Jurkat, Clone E6-1 (cell line): Measurements from ENCODE around the gene MYO6. TPM values are rescaled to one million over a fixed set of nuclear protein-coding genes. Genes with fewer than 3 reads are reported as not detected.
"Not testable (repeated sequence)": the region's sequence is repeated elsewhere in the genome, so short reads cannot be mapped to it uniquely, and the experiment has no call there.

Experiments
- DNase-seq: peaks from one replicate; pipeline ENCODE4 v3.0.0-alpha.2; 2011; ENCODE audit warnings: low read depth, low spot score
- H3K4me3 ChIP-seq: 2 replicates; pipeline ENCODE4 v1.5.1; 2011; ENCODE audit warnings: mild to moderate bottlenecking, low read length, control low read depth, moderate library complexity
- polyA plus RNA-seq: library from polyadenylated mRNA; unstranded; fragments of >200 nt; gene quantifications from one replicate; pipeline ENCODE4 v1.2.1, GENCODE V29; 2012; ENCODE audit warnings: missing spikeins; ENCODE audit not compliant: insufficient read length, insufficient read depth

MYO6 gene
- 10.8 TPM for polyA plus RNA-seq

GRCh38 chr6:75748743-75749538 is at the start of gene MYO6:
MYO6 (plus strand) TSS chr6:75749239; CDS start chr6:75817548, 68,309 bp downstream.
- H3K4me3 ChIP-seq = no peak within 1 kb of the TSS
- no peak for DNase-seq

- not testable (repeated sequence) for DNase-seq, H3K4me3 ChIP-seq
Measured at GRCh38 chr6:75708334-75708733, 40.7 kb upstream of the MYO6 start.

- no peak for DNase-seq
- no peak overlapping the region for H3K4me3 ChIP-seq
Measured at GRCh38 chr6:75711173-75711572, 37.9 kb upstream of the MYO6 start.

GRCh38 chr6:75719133-75719532 is 29.9 kb upstream of the MYO6 start:
- H3K4me3 ChIP-seq = no peak overlapping the region

GRCh38 chr6:75723382-75723781 is 25.7 kb upstream of the MYO6 start:
- no peak for DNase-seq
- no peak overlapping the region for H3K4me3 ChIP-seq

More at GRCh38 chr6:75719133-75719532, 29.9 kb upstream of the MYO6 start:
- no peak for DNase-seq

DNA sequence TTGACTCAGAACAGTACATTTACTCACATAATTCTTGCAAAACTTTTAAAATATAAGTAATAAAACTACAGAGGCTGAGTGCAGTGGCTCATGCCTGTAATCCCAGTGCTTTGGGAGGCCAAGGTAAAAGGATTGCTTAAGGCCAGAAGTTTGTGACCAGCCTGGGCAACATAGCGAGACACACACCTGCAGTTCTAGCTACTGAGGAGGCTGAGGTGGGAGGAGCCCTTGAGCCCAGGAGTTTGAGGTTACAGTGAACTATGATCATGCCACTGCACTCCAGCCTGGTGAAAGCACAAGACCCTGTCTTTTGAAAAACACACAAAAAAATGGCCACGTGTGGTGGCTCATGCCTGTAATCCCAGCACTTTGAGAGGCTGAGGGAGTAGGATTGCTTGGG is 21.8 kb upstream of the MYO6 start:
- no peak overlapping the region for H3K4me3 ChIP-seq
- no peak for DNase-seq

GRCh38 chr6:75731029-75731428 is 18.0 kb upstream of the MYO6 start:
- not testable (repeated sequence) for H3K4me3 ChIP-seq, DNase-seq

DNA sequence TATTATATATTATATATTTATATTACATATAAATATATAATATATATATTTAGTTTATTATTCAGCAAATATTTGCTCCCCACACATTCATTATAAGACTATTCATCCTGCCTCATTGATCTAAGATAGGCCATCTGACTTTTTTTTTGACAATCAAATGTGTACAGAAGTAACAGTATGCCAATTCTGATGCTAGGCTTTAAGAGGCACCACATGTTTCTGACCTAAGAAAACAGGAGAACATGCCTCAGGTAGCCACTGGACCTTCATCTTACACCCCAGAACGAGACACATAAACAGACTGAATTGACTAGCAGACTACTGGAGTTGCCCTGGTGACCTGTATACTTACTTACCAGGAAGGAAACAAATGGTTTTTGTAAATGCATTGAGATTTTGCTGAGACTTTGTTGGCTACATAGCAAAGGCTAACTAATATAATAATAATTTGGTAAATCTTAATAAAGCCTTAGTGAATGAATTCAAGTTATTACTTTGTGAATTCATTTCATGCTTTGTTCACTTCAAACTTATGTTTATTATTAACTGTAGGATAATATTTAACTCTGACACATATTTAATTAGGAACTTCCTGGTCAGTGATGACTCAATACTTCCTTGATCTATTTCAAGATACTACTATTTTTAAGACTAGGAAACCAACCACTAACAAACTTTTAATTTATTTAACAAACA is 13.4 kb upstream of the MYO6 start:
- no peak for DNase-seq
- H3K4me3 ChIP-seq = no peak overlapping the region

GRCh38 chr6:75743971-75744370 is 5.1 kb upstream of the MYO6 start:
- H3K4me3 ChIP-seq = no peak overlapping the region
- DNase-seq = no peak

GRCh38 chr6:75745404-75745803 is 3.6 kb upstream of the MYO6 start:
- H3K4me3 ChIP-seq = no peak overlapping the region
- no peak for DNase-seq

- H3K4me3 ChIP-seq = no peak overlapping the region
Measured at GRCh38 chr6:75746221-75746620, 2.8 kb upstream of the MYO6 start.

DNA sequence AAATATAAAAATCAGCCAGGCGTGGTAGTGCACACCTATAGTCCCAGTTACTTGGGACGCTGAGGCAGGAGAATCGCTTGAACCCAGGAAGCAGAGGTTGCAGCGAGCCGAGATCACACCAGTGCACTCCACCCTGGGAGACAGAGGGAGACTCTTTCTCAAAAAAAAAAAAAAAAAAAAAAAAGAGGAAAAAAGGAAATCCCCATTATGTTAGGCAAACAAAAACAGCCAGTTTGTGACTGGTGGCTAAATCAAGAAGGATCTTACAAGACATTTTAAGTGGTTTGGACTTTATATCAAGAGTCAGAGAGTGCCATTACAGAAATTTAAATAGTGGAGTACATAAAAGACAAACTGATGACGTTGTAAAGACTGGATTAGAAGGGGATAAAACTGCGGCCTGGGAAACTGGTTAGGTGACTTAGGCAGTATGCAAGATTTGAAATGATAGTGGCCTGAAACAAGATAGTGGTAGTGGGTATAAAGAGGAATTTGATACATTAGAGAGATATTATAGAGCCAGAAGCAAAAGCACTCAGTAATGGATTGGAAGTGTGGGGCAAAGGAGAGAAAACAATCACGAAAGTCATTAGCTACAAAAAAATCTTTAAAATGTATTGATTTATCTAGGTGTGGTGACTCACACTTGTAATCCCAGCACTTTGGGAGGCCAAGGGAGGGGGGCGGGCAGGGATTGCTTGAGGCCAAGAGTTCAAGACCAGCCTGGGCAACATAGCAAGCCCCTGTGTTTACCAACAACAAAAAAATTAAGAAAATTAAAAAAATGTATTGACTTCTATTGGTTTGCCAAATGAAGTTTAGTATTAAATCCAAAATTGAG is 1.7 kb upstream of the MYO6 start:
- no peak for DNase-seq
- no peak overlapping the region for H3K4me3 ChIP-seq

More at GRCh38 chr6:75746221-75746620, 2.8 kb upstream of the MYO6 start:
- no peak for DNase-seq

- no peak overlapping the region for H3K4me3 ChIP-seq
- DNase-seq = no peak
Measured at GRCh38 chr6:75748003-75748742, 866 bp upstream of the MYO6 start.

DNA sequence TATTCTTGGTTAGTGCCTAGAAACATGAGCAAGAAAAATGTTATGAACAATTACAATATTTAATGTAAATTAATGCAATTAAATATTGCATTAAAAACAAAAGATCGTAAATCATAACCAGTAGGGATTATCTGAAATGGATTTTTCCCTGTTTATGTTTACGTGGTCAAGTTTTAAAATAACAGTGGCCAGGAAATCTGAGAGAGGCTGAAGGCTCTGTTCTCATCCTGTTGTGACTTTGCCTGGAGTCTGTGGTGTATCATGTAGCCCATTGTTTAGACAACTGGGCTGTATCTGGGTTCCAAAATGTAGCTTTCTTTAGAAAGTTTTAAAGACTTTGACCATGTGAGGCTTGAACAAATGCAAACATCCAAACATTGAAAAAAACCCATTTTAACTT is 2.4 kb downstream of the MYO6 start:
- H3K4me3 ChIP-seq = no peak overlapping the region
- no peak for DNase-seq

- DNase-seq = no peak
- H3K4me3 ChIP-seq = no peak overlapping the region
Measured at GRCh38 chr6:75752365-75752764, 3.3 kb downstream of the MYO6 start.

DNA sequence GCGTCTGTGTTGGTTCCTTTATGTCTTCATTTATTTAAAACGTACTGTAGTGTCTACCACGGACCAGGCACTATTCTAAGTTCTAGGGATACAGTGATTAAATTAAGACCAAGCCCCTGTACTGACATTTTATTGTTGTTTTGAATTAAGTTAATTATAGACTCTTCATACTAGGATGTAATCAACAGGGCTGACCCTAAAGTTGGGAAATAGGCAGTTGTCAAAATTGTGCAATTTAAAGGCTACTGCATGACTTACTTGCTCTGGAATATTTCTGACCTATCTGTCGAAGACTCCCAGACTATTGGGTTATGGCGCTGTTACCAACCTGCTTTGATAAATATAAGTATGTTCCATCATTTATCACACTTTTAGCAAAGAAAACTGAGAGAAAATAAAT is 6.7 kb downstream of the MYO6 start:
- no peak overlapping the region for H3K4me3 ChIP-seq
- DNase-seq = no peak

GRCh38 chr6:75757295-75757694 is 8.3 kb downstream of the MYO6 start:
- H3K4me3 ChIP-seq = no peak overlapping the region
- no peak for DNase-seq

- DNase-seq = no peak
- no peak overlapping the region for H3K4me3 ChIP-seq
Measured at GRCh38 chr6:75758061-75758460, 9.0 kb downstream of the MYO6 start.

DNA sequence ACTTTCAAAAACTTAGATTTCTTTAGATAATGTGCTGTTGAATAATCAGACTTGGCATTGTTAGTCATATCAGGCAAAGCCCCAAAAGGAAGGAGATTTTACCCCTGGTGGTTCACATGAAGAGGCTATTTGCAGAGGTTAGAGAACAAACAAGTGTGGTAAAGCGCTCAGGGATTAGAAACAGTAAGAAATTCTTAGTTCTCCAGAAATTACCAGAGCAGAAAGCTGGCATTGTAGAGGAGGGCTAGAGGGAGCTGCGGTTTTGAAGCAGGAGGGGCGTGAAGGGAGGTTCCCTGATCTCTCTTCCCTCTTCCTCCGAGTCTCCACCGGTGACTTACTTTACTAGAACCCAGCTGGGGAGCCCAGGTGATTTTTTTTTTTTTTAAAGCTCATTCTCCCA is 10.2 kb downstream of the MYO6 start:
- DNase-seq = no peak

More for the DNA sequence above, 10.2 kb downstream of the MYO6 start:
- no peak overlapping the region for H3K4me3 ChIP-seq
